ENCODE data around the gene NUDT14.

The NUDT14 gene

DNA sequence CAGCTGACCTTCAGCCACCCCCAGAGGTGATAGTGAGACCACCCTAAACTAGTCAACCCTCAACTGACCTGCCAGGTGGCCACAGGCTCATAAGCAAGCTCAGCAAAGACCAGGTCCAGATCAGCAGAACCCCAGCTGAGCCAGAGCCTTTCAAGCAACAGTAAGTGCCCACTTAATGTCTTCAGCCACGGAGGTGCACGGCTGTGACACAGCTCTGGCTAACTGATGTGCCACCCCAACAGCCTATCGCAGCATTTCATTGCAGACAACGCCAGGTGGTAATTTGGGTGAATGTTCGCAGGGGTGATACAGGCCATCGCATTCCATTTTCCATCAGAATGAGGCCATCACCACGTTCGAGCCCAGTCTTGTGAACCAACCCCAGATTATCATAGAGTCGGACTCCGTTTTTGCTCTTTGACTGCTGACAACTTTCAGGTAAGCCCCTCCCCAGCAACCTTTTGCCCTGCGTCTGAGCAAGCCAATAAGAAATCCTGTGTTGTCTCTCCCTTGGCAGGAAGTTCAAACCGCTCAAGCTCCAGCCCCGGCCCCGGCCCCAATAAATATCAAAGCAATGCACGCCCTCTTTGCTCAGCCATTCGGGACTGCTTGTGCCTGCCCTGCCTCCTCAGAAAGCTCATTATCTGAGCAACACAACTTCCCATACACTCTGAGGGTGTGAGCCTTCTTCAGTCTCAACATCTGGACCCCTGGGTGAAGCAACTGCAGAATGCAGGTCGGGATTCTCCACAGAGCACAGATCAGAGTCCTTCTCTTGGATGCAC, 56.9 kb downstream of the NUDT14 start:
- H3K27ac ChIP-seq (ENCODE audit: extremely low read depth, low read depth, low read length): no peak overlapping the region
- no peaks in the 10 kb centered on the region for H3K4me1 ChIP-seq (ENCODE audit: control insufficient read depth, insufficient read depth, low read length)
- ChIA-PET POLR2A (no interaction called here), CTCF (no interaction called here)
- H3K4me3 ChIP-seq (ENCODE audit: low read depth, low read length): no peak overlapping the region
- H3K9me3 ChIP-seq (ENCODE audit: control insufficient read depth, insufficient read depth, low read depth, low read length): no peaks in the 10 kb centered on the region
- no peaks in the 10 kb centered on the region for H3K36me3 ChIP-seq (ENCODE audit: control insufficient read depth in 2 of 2, insufficient read depth in 1 of 2, low read length in 2 of 2)
- no peak for TF ChIP-seq ZNF621 (tag by site-specific recombination; IDR thresholded peaks at IDR 0.05)
- TF ChIP-seq ZNF48 (tag by site-specific recombination; IDR thresholded peaks at IDR 0.05): no peak
- TF ChIP-seq ZNF248 (tag by site-specific recombination; IDR thresholded peaks at IDR 0.05): no peak
- TF ChIP-seq PRDM10 (tag by site-specific recombination; IDR thresholded peaks at IDR 0.05): no peak
- no peak for TF ChIP-seq ZNF596 (tag by site-specific recombination; IDR thresholded peaks at IDR 0.05)
- no peak for TF ChIP-seq ZFP41 (tag by site-specific recombination; IDR thresholded peaks at IDR 0.05; ENCODE audit: borderline replicate concordance)
- no peak for TF ChIP-seq ZNF585B (tag by site-specific recombination; IDR thresholded peaks at IDR 0.05)
- no peak for TF ChIP-seq ZNF184 (tag by site-specific recombination; IDR thresholded peaks at IDR 0.05)
- TF ChIP-seq, protein P1, sequence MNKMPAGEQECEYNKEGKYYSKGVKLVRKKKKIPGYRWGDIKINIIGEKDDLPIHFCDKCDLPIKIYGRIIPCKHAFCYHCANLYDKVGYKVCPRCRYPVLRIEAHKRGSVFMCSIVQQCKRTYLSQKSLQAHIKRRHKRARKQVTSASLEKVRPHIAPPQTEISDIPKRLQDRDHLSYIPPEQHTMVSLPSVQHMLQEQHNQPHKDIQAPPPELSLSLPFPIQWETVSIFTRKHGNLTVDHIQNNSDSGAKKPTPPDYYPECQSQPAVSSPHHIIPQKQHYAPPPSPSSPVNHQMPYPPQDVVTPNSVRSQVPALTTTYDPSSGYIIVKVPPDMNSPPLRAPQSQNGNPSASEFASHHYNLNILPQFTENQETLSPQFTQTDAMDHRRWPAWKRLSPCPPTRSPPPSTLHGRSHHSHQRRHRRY (tag by site-specific recombination; IDR thresholded peaks at IDR 0.05): no peak
- no peak for TF ChIP-seq ZNF571 (tag by site-specific recombination; IDR thresholded peaks at IDR 0.05)
- TF ChIP-seq GLI2 (tag by site-specific recombination; IDR thresholded peaks at IDR 0.05; ENCODE audit: borderline replicate concordance, low read depth): no peak
- TF ChIP-seq ZNF155 (tag by site-specific recombination; IDR thresholded peaks at IDR 0.05): no peak
- TF ChIP-seq, protein P2, sequence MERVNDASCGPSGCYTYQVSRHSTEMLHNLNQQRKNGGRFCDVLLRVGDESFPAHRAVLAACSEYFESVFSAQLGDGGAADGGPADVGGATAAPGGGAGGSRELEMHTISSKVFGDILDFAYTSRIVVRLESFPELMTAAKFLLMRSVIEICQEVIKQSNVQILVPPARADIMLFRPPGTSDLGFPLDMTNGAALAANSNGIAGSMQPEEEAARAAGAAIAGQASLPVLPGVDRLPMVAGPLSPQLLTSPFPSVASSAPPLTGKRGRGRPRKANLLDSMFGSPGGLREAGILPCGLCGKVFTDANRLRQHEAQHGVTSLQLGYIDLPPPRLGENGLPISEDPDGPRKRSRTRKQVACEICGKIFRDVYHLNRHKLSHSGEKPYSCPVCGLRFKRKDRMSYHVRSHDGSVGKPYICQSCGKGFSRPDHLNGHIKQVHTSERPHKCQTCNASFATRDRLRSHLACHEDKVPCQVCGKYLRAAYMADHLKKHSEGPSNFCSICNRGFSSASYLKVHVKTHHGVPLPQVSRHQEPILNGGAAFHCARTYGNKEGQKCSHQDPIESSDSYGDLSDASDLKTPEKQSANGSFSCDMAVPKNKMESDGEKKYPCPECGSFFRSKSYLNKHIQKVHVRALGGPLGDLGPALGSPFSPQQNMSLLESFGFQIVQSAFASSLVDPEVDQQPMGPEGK (tag by site-specific recombination; IDR thresholded peaks at IDR 0.05): no peak
- TF ChIP-seq ZNF521 (tag by site-specific recombination; IDR thresholded peaks at IDR 0.05): no peak
- no peak for TF ChIP-seq ZNF404 (tag by site-specific recombination; IDR thresholded peaks at IDR 0.05)

GRCh38 chr14:105123064-105123665, 57.9 kb downstream of the NUDT14 start:
- Histone ChIP-seq H3K4me1 (ENCODE audit: control insufficient read depth, insufficient read depth, low read length) (no peaks in the 10 kb centered on the region), H3K4me3 (ENCODE audit: low read depth, low read length) (no peak overlapping the region), H3K9me3 (ENCODE audit: control insufficient read depth, insufficient read depth, low read depth, low read length) (no peaks in the 10 kb centered on the region), H3K36me3 (ENCODE audit: control insufficient read depth in 2 of 2, insufficient read depth in 1 of 2, low read length in 2 of 2) (no peaks in the 10 kb centered on the region), H3K27ac (ENCODE audit: extremely low read depth, low read depth, low read length) (no peak overlapping the region)
- ChIA-PET POLR2A (no interaction called here), CTCF (interaction anchor here (0.6 to 1.4 kb wide), 3 partner anchors 15 to 1789 kb away, joined by 3 to 6 read pairs (median 3); partner anchors contain the start of gene EIF5)
- TF ChIP-seq ZNF624 (tag by site-specific recombination; IDR thresholded peaks at IDR 0.05) (no peak), ZNF2 (tag by site-specific recombination; IDR thresholded peaks at IDR 0.05) (no peak), ZBTB48 (tag by site-specific recombination; IDR thresholded peaks at IDR 0.05) (no peak), ZNF521 (tag by site-specific recombination; IDR thresholded peaks at IDR 0.05) (no peak)
- TF ChIP-seq, protein P3, sequence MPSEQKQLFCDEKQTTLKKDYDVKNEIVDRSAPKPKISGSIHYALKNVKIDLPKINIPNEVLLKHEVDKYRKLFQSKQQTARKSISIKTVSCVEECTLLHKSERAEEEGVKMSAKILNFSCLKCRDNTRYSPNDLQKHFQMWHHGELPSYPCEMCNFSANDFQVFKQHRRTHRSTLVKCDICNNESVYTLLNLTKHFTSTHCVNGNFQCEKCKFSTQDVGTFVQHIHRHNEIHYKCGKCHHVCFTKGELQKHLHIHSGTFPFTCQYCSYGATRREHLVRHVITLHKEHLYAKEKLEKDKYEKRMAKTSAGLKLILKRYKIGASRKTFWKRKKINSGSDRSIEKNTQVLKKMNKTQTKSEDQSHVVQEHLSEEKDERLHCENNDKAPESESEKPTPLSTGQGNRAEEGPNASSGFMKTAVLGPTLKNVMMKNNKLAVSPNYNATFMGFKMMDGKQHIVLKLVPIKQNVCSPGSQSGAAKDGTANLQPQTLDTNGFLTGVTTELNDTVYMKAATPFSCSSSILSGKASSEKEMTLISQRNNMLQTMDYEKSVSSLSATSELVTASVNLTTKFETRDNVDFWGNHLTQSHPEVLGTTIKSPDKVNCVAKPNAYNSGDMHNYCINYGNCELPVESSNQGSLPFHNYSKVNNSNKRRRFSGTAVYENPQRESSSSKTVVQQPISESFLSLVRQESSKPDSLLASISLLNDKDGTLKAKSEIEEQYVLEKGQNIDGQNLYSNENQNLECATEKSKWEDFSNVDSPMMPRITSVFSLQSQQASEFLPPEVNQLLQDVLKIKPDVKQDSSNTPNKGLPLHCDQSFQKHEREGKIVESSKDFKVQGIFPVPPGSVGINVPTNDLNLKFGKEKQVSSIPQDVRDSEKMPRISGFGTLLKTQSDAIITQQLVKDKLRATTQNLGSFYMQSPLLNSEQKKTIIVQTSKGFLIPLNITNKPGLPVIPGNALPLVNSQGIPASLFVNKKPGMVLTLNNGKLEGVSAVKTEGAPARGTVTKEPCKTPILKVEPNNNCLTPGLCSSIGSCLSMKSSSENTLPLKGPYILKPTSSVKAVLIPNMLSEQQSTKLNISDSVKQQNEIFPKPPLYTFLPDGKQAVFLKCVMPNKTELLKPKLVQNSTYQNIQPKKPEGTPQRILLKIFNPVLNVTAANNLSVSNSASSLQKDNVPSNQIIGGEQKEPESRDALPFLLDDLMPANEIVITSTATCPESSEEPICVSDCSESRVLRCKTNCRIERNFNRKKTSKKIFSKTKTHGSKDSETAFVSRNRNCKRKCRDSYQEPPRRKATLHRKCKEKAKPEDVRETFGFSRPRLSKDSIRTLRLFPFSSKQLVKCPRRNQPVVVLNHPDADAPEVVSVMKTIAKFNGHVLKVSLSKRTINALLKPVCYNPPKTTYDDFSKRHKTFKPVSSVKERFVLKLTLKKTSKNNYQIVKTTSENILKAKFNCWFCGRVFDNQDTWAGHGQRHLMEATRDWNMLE (tag by site-specific recombination; conservative IDR thresholded peaks at IDR 0.05; ENCODE audit: low read depth): no peak

Measured in HEK293 (cell line).